Cardiac muscle cell (in vitro differentiated cells and primary cell): ENCODE results near the gene ATP8B1. TPM values are rescaled to one million over a fixed set of nuclear protein-coding genes. Genes with fewer than 3 reads are reported as not detected.

Source experiments
- DNase-seq, 2 donors: peaks; one replicate each; pipeline versions ENCODE4 v3.0.0 to v3.0.0-alpha.2; 2010 to 2017; ENCODE audit warnings: low read depth in 1 of 2, low spot score in 1 of 2
- H3K27ac ChIP-seq: fragments of 200-600 bp; sonication (generic); 2 replicates; pipeline ENCODE4 v1.5.1; 2016
- H3K27me3 ChIP-seq: fragments of 200-600 bp; sonication (generic); 2 replicates; pipeline ENCODE4 v1.6.0; 2016; ENCODE audit warnings: control low read depth
- H3K36me3 ChIP-seq: fragments of 200-600 bp; sonication (generic); 2 replicates; pipeline ENCODE4 v1.5.1; 2016; ENCODE audit warnings: control low read depth
- H3K4me1 ChIP-seq: fragments of 200-600 bp; sonication (generic); 2 replicates; pipeline ENCODE4 v1.8.1; 2017; ENCODE audit warnings: low read depth, mild to moderate bottlenecking, mixed run types
- H3K4me3 ChIP-seq: fragments of 200-600 bp; sonication (generic); 2 replicates; pipeline ENCODE4 v1.5.1; 2016; ENCODE audit warnings: mild to moderate bottlenecking
- H3K9me3 ChIP-seq: fragments of 200-600 bp; sonication (generic); 2 replicates; pipeline ENCODE4 v1.5.1; 2017; ENCODE audit warnings: low read depth, mild to moderate bottlenecking, control low read depth
- CTCF ChIP-seq: IDR thresholded peaks from 2 replicates; pipeline ENCODE4 v1.5.1; 2012; ENCODE audit warnings: low read depth, mild to moderate bottlenecking, low read length
- polyA plus RNA-seq: library from polyadenylated mRNA; unstranded; fragments of >200 nt; fragmentation: Nextera tagmentation; extraction: Ambion mirVana; gene quantifications from 2 replicates; pipeline ENCODE4 v1.2.1, GENCODE V29; 2016
- total RNA-seq: library from RNA; depleted of rRNA; stranded (reverse); fragments of >200 nt; gene quantifications from 2 replicates; pipeline ENCODE4 v1.2.3, GENCODE V29; 2016

The ATP8B1 gene
- total and polyA plus RNA-seq, 2 experiments from 2014 or later, result 0.17 to 0.21 TPM

- no peak for DNase-seq
- no peak for TF ChIP-seq CTCF
- H3K36me3 ChIP-seq, result peaks cover 18% of the 10 kb centered on the region
- no peak overlapping the region for H3K27ac ChIP-seq
- no peaks in the 10 kb centered on the region for H3K27me3 ChIP-seq
- no peaks in the 10 kb centered on the region for H3K9me3 ChIP-seq
- H3K4me3 ChIP-seq, result peak overlapping the region; percentile 76
- peaks cover 12% of the 10 kb centered on the region for H3K4me1 ChIP-seq
Measured at GRCh38 chr18:57619876-57620275, 183.2 kb downstream of the ATP8B1 start.

GRCh38 chr18:57618910-57619309, 184.2 kb downstream of the ATP8B1 start:
- DNase-seq, result no peak
- no peak for TF ChIP-seq CTCF
- Histone ChIP-seq H3K9me3 (no peaks in the 10 kb centered on the region), H3K4me3 (no peak overlapping the region), H3K27ac (no peak overlapping the region), H3K27me3 (no peaks in the 10 kb centered on the region), H3K4me1 (peaks cover 12% of the 10 kb centered on the region), H3K36me3 (peaks cover 27% of the 10 kb centered on the region)

- no peak for DNase-seq
- Histone ChIP-seq H3K36me3 (peaks cover 67% of the 10 kb centered on the region), H3K9me3 (no peaks in the 10 kb centered on the region), H3K4me1 (no peaks in the 10 kb centered on the region), H3K27me3 (no peaks in the 10 kb centered on the region), H3K4me3 (no peak overlapping the region), H3K27ac (no peak overlapping the region)
- no peak for TF ChIP-seq CTCF
Measured at GRCh38 chr18:57603871-57604270, 199.2 kb downstream of the ATP8B1 start.

Other genes starting within 250 kb of the ATP8B1 start
- gene FECH, start 216.6 kb downstream of the ATP8B1 start, total RNA-seq, result 91.2 and 94.5 TPM in 2 replicates
- 35.5 and 47.4 TPM in 2 replicates for gene FECH, start 216.6 kb downstream of the ATP8B1 start, polyA plus RNA-seq
- 184 and 229 TPM in 2 replicates for gene NARS1, start 181.5 kb downstream of the ATP8B1 start, total RNA-seq
- gene NARS1, start 181.5 kb downstream of the ATP8B1 start, polyA plus RNA-seq, result 179 and 196 TPM in 2 replicates
- 40.5 and 43.4 TPM in 2 replicates for gene NEDD4L, start 240.9 kb upstream of the ATP8B1 start, total RNA-seq
- gene NEDD4L, start 240.9 kb upstream of the ATP8B1 start, polyA plus RNA-seq, result 30.8 and 38.2 TPM in 2 replicates